Pancreas (tissue), 10 donors: ENCODE data around the gene SEPHS1. TPM values are rescaled to one million over a fixed set of nuclear protein-coding genes. Genes with fewer than 3 reads are reported as not detected.
A peak's percentile ranks its signal among the peaks of the same experiment; 100 is the strongest.

Experiments
- ATAC-seq, 4 donors: fragments of 200-7000 bp; cut with Tn5 transposase; one replicate each; pipeline versions ENCODE4 v1.8.0 to v1.9.1; 2020; ENCODE audit warnings: mild to moderate bottlenecking in 4 of 4, moderate library complexity in 4 of 4
- DNase-seq, 6 donors: peaks; one replicate each; pipeline ENCODE4 v3.0.0-alpha.2; 2020
- FAIRE-seq: peaks from 2 replicates; lab custom pipeline; 2012; peaks lifted over from hg19 to GRCh38; lab: Jason Lieb, UNC
- H3K27ac ChIP-seq, 4 donors: fragments of 200-600 bp; sonication (generic); 1 replicate in 3 of 4; 2 replicates in 1 of 4; pipeline versions ENCODE4 v1.5.0 to v1.8.0; 2020
- H3K27me3 ChIP-seq, 4 donors: fragments of 200-600 bp; one replicate each; pipeline ENCODE4 v1.8.0; 2021
- H3K36me3 ChIP-seq, 3 donors: fragments of 200-600 bp; sonication (generic) in 1 of 3; one replicate each; pipeline versions ENCODE4 v1.5.0 to v1.8.0; 2020 to 2021
- H3K4me1 ChIP-seq, 3 donors: fragments of 200-600 bp; one replicate each; pipeline ENCODE4 v1.8.0; 2021
- H3K4me3 ChIP-seq, 4 donors: fragments of 200-600 bp; sonication (generic) in 2 of 4; one replicate each; pipeline versions ENCODE4 v1.5.0 to v1.8.0; 2020 to 2021
- H3K9me3 ChIP-seq, 4 donors: fragments of 200-600 bp; one replicate each; pipeline ENCODE4 v1.8.0; 2021
- WGBS, 2 donors: extraction: QIAGEN DNeasy Blood & Tissue Kit; methylation state at CpG; one replicate each; pipeline ENCODE4 v1.1.7; 2013; 5-methylcytosine and 5-hydroxymethylcytosine counted together
- intact Hi-C, 3 donors: fragments of 100-400 bp; cut with DNase I; formaldehyde crosslinking; loops; one replicate each; pipeline versions ENCODE4 v1.11.1 to v1.14.2; 2022
- polyA plus RNA-seq, 2 donors: library from polyadenylated mRNA; stranded (reverse); fragments of 200-250 nt; gene quantifications; one replicate each; pipeline ENCODE4 v1.2.3, GENCODE V29; 2013
- total RNA-seq, 6 donors: library from RNA; stranded (reverse); fragmentation: NEBNext Ultra II Directional in 4 of 6; extraction: Animal tissue kit (Norgen Biotek cat#: 25700) in 4 of 6; gene quantifications; one replicate each; pipeline versions ENCODE4 v1.2.1 to v1.2.4, GENCODE V29; 2021 to 2023
- TF ChIP-seq, protein P1 (sequence below), 4 donors: fragments of 200-600 bp; sonication (generic) in 3 of 4; IDR thresholded peaks; one replicate each; pipeline versions ENCODE4 v1.5.0 to v1.8.0; 2021; ENCODE audit warnings: antibody characterized with exemption in 4 of 4
- donor health status: healthy with polysubstance abuse.
- donor health status: DM: no; HTN: no; CAD: no; lungs with moderate emphysema.
- donor health status: DM: no; HTN: no; CAD: no.
- donor health status: control.
- donor health status: control.
- donor health status: Bipolar disorder and iron deficiency.
- donor health status: DM: yes; HTN: yes; CAD: no.
- donor health status: DM: no; HTN: no; CAD: no.
- donor health status: DM: no; HTN: no; CAD: no.
- donor health status: DM: yes; HTN: yes; CAD: no.

SEPHS1 gene
- total and polyA plus RNA-seq, 8 donors: 14.3 to 24.6 (median 19.7) TPM

GRCh38 chr10:13272164-13272571 lies 75.9 kb downstream of the SEPHS1 start:
- H3K4me3 ChIP-seq: no peak overlapping the region
- H3K4me1 ChIP-seq: no peaks in the 10 kb centered on the region
- H3K27me3 ChIP-seq: no peaks in the 10 kb centered on the region
- ATAC-seq: peak in 1 of 4 donors; percentile 29
- WGBS, 2 donors: 81 to 82% methylated on average over 12 of the region's 12 CpGs
- no peak for FAIRE-seq
- TF ChIP-seq, protein P1, sequence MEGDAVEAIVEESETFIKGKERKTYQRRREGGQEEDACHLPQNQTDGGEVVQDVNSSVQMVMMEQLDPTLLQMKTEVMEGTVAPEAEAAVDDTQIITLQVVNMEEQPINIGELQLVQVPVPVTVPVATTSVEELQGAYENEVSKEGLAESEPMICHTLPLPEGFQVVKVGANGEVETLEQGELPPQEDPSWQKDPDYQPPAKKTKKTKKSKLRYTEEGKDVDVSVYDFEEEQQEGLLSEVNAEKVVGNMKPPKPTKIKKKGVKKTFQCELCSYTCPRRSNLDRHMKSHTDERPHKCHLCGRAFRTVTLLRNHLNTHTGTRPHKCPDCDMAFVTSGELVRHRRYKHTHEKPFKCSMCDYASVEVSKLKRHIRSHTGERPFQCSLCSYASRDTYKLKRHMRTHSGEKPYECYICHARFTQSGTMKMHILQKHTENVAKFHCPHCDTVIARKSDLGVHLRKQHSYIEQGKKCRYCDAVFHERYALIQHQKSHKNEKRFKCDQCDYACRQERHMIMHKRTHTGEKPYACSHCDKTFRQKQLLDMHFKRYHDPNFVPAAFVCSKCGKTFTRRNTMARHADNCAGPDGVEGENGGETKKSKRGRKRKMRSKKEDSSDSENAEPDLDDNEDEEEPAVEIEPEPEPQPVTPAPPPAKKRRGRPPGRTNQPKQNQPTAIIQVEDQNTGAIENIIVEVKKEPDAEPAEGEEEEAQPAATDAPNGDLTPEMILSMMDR (IDR thresholded peaks at IDR 0.05): no peak
- no peaks in the 10 kb centered on the region for H3K36me3 ChIP-seq
- no peak overlapping the region for H3K27ac ChIP-seq
- DNase-seq: no peak
- intact Hi-C loops: no loop called here
- no peaks in the 10 kb centered on the region for H3K9me3 ChIP-seq

- intact Hi-C loops: no loop called here
- ATAC-seq: peak; percentile 78 to 95 (median 89)
- TF ChIP-seq, protein P1 (IDR thresholded peaks at IDR 0.05): peak in 1 of 4 donors; percentile 14
- no peak overlapping the region for H3K27ac ChIP-seq
- no peaks in the 10 kb centered on the region for H3K27me3 ChIP-seq
- DNase-seq: peak; percentile 23 to 74 (median 60)
- no peaks in the 10 kb centered on the region for H3K9me3 ChIP-seq
- no peaks in the 10 kb centered on the region for H3K36me3 ChIP-seq
- no peak overlapping the region for H3K4me3 ChIP-seq
- WGBS, 2 donors: 25 to 31% methylated on average over 13 to 14 of the region's 14 CpGs
- H3K4me1 ChIP-seq: no peaks in the 10 kb centered on the region
- FAIRE-seq: no peak
Observed at GRCh38 chr10:13271552-13272163, 76.4 kb downstream of the SEPHS1 start.

GRCh38 chr10:13270877-13271551 lies 77.1 kb downstream of the SEPHS1 start:
- WGBS, 2 donors: 83 to 86% methylated on average over 9 of the region's 9 CpGs
- TF ChIP-seq, protein P1 (IDR thresholded peaks at IDR 0.05): no peak
- H3K27ac ChIP-seq: no peak overlapping the region
- intact Hi-C loops: no loop called here
- DNase-seq (no peak), FAIRE-seq (peak; percentile 41), ATAC-seq (peak in 1 of 4 donors; percentile 43)
- H3K4me1 ChIP-seq: no peaks in the 10 kb centered on the region
- H3K4me3 ChIP-seq: no peak overlapping the region
- no peaks in the 10 kb centered on the region for H3K36me3 ChIP-seq
- H3K9me3 ChIP-seq: no peaks in the 10 kb centered on the region
- H3K27me3 ChIP-seq: no peaks in the 10 kb centered on the region

DNA sequence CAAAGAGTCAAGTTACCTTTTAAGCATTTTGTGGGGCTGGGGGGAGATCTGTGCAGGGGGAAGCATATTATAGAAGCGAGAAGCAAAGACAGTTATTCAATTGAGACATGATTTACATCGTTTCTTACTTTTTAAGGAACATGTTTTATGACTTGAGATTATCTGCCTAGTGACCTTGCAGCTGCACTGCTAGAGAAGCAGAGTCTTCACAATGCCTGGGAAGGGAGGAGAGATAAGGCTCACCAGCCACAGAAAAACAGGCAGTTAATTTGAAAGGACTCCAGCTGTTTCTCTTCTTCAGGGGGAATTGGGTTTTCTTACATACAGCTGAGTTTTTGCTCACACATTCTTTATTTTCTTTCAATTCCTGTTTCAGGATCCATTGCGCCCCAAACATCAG lies 79.3 kb downstream of the SEPHS1 start:
- TF ChIP-seq, protein P1 (IDR thresholded peaks at IDR 0.05): no peak
- Histone ChIP-seq H3K36me3 (no peaks in the 10 kb centered on the region), H3K9me3 (no peaks in the 10 kb centered on the region), H3K4me3 (no peak overlapping the region), H3K4me1 (no peaks in the 10 kb centered on the region), H3K27ac (no peak overlapping the region), H3K27me3 (no peaks in the 10 kb centered on the region)
- intact Hi-C loops: no loop called here
- 30 to 69% methylated on average over 3 of the region's 3 CpGs for WGBS, 2 donors
- DNase-seq (no peak), ATAC-seq (no peak), FAIRE-seq (no peak)

GRCh38 chr10:13268310-13268709 lies 79.8 kb downstream of the SEPHS1 start:
- Histone ChIP-seq H3K36me3 (no peaks in the 10 kb centered on the region), H3K4me3 (no peak overlapping the region), H3K27ac (no peak overlapping the region), H3K27me3 (no peaks in the 10 kb centered on the region), H3K4me1 (no peaks in the 10 kb centered on the region), H3K9me3 (no peaks in the 10 kb centered on the region)
- DNase-seq (no peak), ATAC-seq (no peak), FAIRE-seq (no peak)
- intact Hi-C loops: no loop called here
- TF ChIP-seq, protein P1 (IDR thresholded peaks at IDR 0.05): no peak
- 74 to 95% methylated on average over 4 of the region's 4 CpGs for WGBS, 2 donors
